ENCODE measurements around the gene TDRKH.

GRCh38 chr1:151837884-151838221 lies 47.6 kb upstream of the TDRKH start:
- TF ChIP-seq POLR2AphosphoS5 (IDR thresholded peaks at IDR 0.05) (no peak), CTCF (IDR thresholded peaks at IDR 0.05) (no peak)
